Vagina (tissue), 2 donors: ENCODE measurements around the gene APBB2. TPM values are rescaled to one million over a fixed set of nuclear protein-coding genes. Genes with fewer than 3 reads are reported as not detected.

Experiments used
- DNase-seq, 2 donors: peaks; one replicate each; pipeline ENCODE4 v3.0.0-alpha.2; 2017; ENCODE audit errors: extremely low spot score in 2 of 2
- H3K27ac ChIP-seq: fragments of 200-600 bp; sonication (generic); one replicate; pipeline ENCODE4 v1.5.1; 2019
- H3K27me3 ChIP-seq: fragments of 200-600 bp; sonication (generic); one replicate; pipeline ENCODE4 v1.5.1; 2019
- H3K36me3 ChIP-seq, 2 donors: fragments of 200-600 bp; sonication (generic); one replicate each; pipeline ENCODE4 v1.5.1; 2017 to 2019
- H3K4me1 ChIP-seq: fragments of 200-600 bp; sonication (generic); one replicate; pipeline ENCODE4 v1.5.1; 2019
- H3K4me3 ChIP-seq, 2 donors: fragments of 200-600 bp; sonication (generic); 1 replicate in 1 of 2; 2 replicates in 1 of 2; pipeline ENCODE4 v1.5.1; 2016 to 2019
- H3K9me3 ChIP-seq: fragments of 200-600 bp; sonication (generic); one replicate; pipeline ENCODE4 v1.5.1; 2019
- CTCF ChIP-seq, 3 experiments: fragments of 450-650 bp in 2 of 3; fragments of 200-600 bp in 1 of 3; sonication (generic) in 1 of 3; IDR thresholded peaks; one replicate each; pipeline ENCODE4 v1.5.1; 2017 to 2019; ENCODE audit warnings: antibody characterized with exemption in 3 of 3, mild to moderate bottlenecking in 2 of 3, moderate library complexity in 2 of 3
- POLR2A ChIP-seq, 2 donors: fragments of 450-650 bp; IDR thresholded peaks; one replicate each; pipeline ENCODE4 v1.6.1; 2017; ENCODE audit warnings: antibody characterized with exemption in 2 of 2, mild to moderate bottlenecking in 2 of 2, moderate library complexity in 2 of 2
- POLR2AphosphoS5 ChIP-seq, 2 donors: sonication (generic); formaldehyde crosslinking; IDR thresholded peaks; one replicate each; pipeline ENCODE4 v1.9.0; 2017; ENCODE audit warnings: antibody characterized with exemption in 2 of 2, mild to moderate bottlenecking in 2 of 2, low read depth in 1 of 2; ENCODE audit not compliant: insufficient read depth in 1 of 2
- intact Hi-C: fragments of 100-400 bp; cut with DNase I; formaldehyde crosslinking; loops from one replicate; pipeline ENCODE4 v1.15.1; 2023
- small RNA-seq: library from RNA; depleted of rRNA; stranded (forward); fragments of <200 nt; gene quantifications from one replicate; pipeline ENCODE3, GENCODE V24; 2016
- total RNA-seq: library from RNA; depleted of rRNA; stranded (reverse); fragments of >200 nt; gene quantifications from one replicate; pipeline ENCODE4 v1.2.3, GENCODE V29; 2016

APBB2 gene
- total RNA-seq, 1 donor from 2014 or later, result 68.8 TPM

- Histone ChIP-seq H3K27ac (no peak overlapping the region), H3K27me3 (no peaks in the 10 kb centered on the region), H3K4me3 (no peak overlapping the region), H3K36me3 (no peaks in the 10 kb centered on the region), H3K4me1 (no peaks in the 10 kb centered on the region), H3K9me3 (no peaks in the 10 kb centered on the region)
- intact Hi-C loops, result no loop called here
- DNase-seq, result no peak
- TF ChIP-seq POLR2A (IDR thresholded peaks at IDR 0.05) (no peak), POLR2AphosphoS5 (IDR thresholded peaks at IDR 0.05; ENCODE audit: insufficient read depth in 1 of 2, low read depth in 1 of 2) (no peak), CTCF (IDR thresholded peaks at IDR 0.05) (no peak)
Measured at GRCh38 chr4:40763228-40763716, 451.1 kb downstream of the APBB2 start.

Small RNAs within 50 kb of the gene (small RNA-seq; reads per million reads assigned to genes)
- not detected for gene RF00019
- not detected for gene RNA5SP160
- not detected for gene RNU6-1195P
- not detected for gene RNU6-836P

Other genes with a start within 250 kb of the APBB2 start
- gene UCHL1, start 42.4 kb upstream of the APBB2 start, total RNA-seq, result 174 TPM